Suprapubic skin (tissue), 3 donors: ENCODE data around the gene DAB1.

ENCODE experiments used
- CTCF ChIP-seq, 2 donors: fragments of 200-600 bp in 1 of 2; fragments of 450-650 bp in 1 of 2; sonication (generic) in 1 of 2; IDR thresholded peaks; one replicate each; pipeline ENCODE4 v1.5.1; 2016 to 2019; ENCODE audit warnings: antibody characterized with exemption in 2 of 2, mild to moderate bottlenecking in 1 of 2, moderate library complexity in 1 of 2
- POLR2AphosphoS5 ChIP-seq, 3 donors: sonication (generic); formaldehyde crosslinking; IDR thresholded peaks; one replicate each; pipeline ENCODE4 v1.6.1; 2017; ENCODE audit warnings: antibody characterized with exemption in 3 of 3

- TF ChIP-seq CTCF (IDR thresholded peaks at IDR 0.05) (no peak), POLR2AphosphoS5 (IDR thresholded peaks at IDR 0.05) (no peak)
These were observed 62.9 kb downstream of the DAB1 start for GRCh38 chr1:57360846-57361407.
